Measurements from ENCODE around the gene SCYL1. TPM values are rescaled to one million over a fixed set of nuclear protein-coding genes. Genes with fewer than 3 reads are reported as not detected.
A peak's percentile ranks its signal among the peaks of the same experiment; 100 is the strongest.

Gene SCYL1
- total and polyA plus RNA-seq, 4 donors = 54.3 to 107 (median 86.5) TPM

DNA sequence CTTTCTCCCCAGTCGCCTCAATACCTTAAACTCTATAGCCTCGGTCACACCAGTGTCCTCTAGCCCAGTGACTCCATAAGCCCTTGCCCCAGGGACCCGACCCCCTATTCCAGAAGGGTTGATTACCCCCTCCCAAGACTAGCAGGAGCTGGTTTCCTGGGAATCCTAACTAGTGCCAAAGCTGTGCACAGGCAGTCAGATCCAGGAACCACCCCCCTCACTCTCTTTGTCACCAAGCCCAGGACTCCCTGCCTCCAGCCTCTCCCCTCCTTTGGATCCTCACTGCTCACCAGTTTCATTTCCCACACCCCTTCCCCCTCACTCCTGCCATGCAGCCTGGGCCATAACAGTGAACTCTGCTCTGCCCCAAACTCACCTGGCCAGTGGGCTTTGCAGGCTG, 23.5 kb downstream of the SCYL1 start:
- peaks cover 0 to 5% (median 0%) of the 10 kb centered on the region in 5 donors for H3K4me1 ChIP-seq (ENCODE audit: control insufficient read depth in 5 of 5, insufficient read depth in 5 of 5, low read length in 5 of 5)

DNA sequence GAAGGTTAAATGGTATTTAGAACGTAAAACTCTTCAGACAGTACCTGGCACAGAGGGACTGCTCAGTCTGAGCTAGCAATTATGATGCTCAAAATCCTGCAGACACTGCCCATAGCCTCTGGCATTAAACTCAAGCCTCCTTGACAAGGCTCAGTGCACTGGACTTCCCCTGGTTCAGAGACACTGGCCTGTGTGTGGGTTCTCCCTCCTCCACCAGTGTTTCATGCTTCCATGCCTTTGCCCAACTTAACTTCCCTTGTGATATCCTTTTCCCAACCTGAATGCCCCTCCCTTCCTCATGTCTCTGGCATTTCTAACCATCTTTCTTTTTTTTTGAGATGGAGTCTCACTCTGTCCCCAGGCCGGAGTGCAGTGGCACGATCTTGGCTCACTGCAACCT, 24.2 kb downstream of the SCYL1 start:
- TF ChIP-seq CTCF (IDR thresholded peaks at IDR 0.05; ENCODE audit: control extremely low read depth, extremely low read depth) = no peak
- Histone ChIP-seq H3K9me3 (ENCODE audit: control insufficient read depth in 4 of 4, insufficient read depth in 3 of 4, low read length in 3 of 4) (no peaks in the 10 kb centered on the region), H3K36me3 (ENCODE audit: control insufficient read depth in 4 of 4, insufficient read depth in 4 of 4, low read length in 4 of 4) (peaks cover 0 to 34% (median 25%) of the 10 kb centered on the region in 4 donors), H3K4me1 (ENCODE audit: control insufficient read depth in 5 of 5, insufficient read depth in 5 of 5, low read length in 5 of 5) (peaks cover 0 to 5% (median 2%) of the 10 kb centered on the region in 5 donors), H3K27ac (ENCODE audit: low read depth in 1 of 2, low read length in 1 of 2) (no peak overlapping the region), H3K4me3 (no peak overlapping the region), H3K9ac (ENCODE audit: insufficient read depth in 1 of 2, low read length in 2 of 2) (no peak overlapping the region), H3K27me3 (ENCODE audit: control insufficient read depth in 3 of 3, insufficient read depth in 3 of 3, low read length in 2 of 3) (no peaks in the 10 kb centered on the region)
- WGBS, 2 donors = 92 to 96% methylated on average over 3 of the region's 3 CpGs
- DNase-seq = no peak
- no peak for ATAC-seq (ENCODE audit: insufficient read depth, low FRiP score)

More for the DNA sequence above, 23.5 kb downstream of the SCYL1 start:
- Histone ChIP-seq H3K9me3 (ENCODE audit: control insufficient read depth in 4 of 4, insufficient read depth in 3 of 4, low read length in 3 of 4) (no peaks in the 10 kb centered on the region), H3K36me3 (ENCODE audit: control insufficient read depth in 4 of 4, insufficient read depth in 4 of 4, low read length in 4 of 4) (peaks cover 0 to 34% (median 24%) of the 10 kb centered on the region in 4 donors), H3K27ac (ENCODE audit: low read depth in 1 of 2, low read length in 1 of 2) (no peak overlapping the region), H3K9ac (ENCODE audit: insufficient read depth in 1 of 2, low read length in 2 of 2) (no peak overlapping the region), H3K27me3 (ENCODE audit: control insufficient read depth in 3 of 3, insufficient read depth in 3 of 3, low read length in 2 of 3) (no peaks in the 10 kb centered on the region), H3K4me3 (no peak overlapping the region)
- 96% methylated on average over 3 of the region's 3 CpGs for WGBS, 2 donors
- no peak for ATAC-seq (ENCODE audit: insufficient read depth, low FRiP score)
- DNase-seq = no peak
- TF ChIP-seq CTCF (IDR thresholded peaks at IDR 0.05; ENCODE audit: control extremely low read depth, extremely low read depth) = no peak

DNA sequence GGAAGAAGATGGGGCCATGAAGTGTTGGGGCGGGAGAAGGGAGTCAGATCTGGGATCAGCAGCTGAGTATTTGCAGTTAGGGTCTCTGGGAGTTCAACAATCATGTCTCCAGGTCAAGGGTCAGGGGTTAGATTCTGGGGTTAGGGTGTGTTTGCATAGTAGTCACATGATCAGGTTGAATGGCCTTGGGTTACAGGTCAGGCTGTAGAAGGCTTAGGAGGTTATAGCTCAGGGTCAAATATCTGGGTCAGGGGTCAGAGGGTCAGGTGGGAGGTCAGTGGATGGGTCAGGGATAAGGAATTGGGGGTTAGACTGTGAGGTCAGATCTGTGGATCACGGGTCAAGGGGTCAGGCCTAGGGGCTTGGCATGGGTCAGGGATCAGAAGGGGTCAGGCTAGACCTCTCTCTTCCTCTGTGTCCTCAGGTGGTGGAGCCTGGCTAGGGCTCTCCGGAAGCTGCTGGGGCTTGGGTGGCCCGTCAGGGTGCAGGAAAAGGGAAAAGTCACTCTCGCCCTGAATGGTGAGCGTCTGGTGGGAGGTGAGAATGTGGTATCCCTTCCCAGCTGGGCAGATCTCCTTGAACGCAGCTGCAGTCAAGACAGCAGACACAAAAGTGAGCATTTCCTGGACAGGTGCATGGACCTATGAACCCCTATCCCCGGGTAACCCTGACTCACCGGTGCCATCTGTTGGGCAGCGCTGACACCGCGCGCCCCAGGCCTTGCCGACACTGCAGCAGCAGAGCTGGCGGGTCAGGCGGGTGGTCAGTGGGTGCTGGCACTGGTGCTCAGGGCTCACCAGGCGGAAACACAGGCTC, 26.9 kb downstream of the SCYL1 start:
- TF ChIP-seq CTCF (IDR thresholded peaks at IDR 0.05; ENCODE audit: control extremely low read depth, extremely low read depth) = peak; percentile 34
- Histone ChIP-seq H3K9me3 (ENCODE audit: control insufficient read depth in 4 of 4, insufficient read depth in 3 of 4, low read length in 3 of 4) (no peaks in the 10 kb centered on the region), H3K4me1 (ENCODE audit: control insufficient read depth in 5 of 5, insufficient read depth in 5 of 5, low read length in 5 of 5) (peaks cover 0 to 17% (median 13%) of the 10 kb centered on the region in 5 donors), H3K36me3 (ENCODE audit: control insufficient read depth in 4 of 4, insufficient read depth in 4 of 4, low read length in 4 of 4) (peaks cover 0 to 26% (median 25%) of the 10 kb centered on the region in 4 donors), H3K9ac (ENCODE audit: insufficient read depth in 1 of 2, low read length in 2 of 2) (no peak overlapping the region), H3K27me3 (ENCODE audit: control insufficient read depth in 3 of 3, insufficient read depth in 3 of 3, low read length in 2 of 3) (no peaks in the 10 kb centered on the region), H3K4me3 (no peak overlapping the region), H3K27ac (ENCODE audit: low read depth in 1 of 2, low read length in 1 of 2) (peak overlapping the region in 1 of 2 donors; percentile 34)
- DNase-seq (peak in 1 of 3 donors; percentile 55), ATAC-seq (ENCODE audit: insufficient read depth, low FRiP score) (peak; percentile 63)
- 59 to 63% methylated on average over 17 of the region's 17 CpGs for WGBS, 2 donors
